SK-N-SH (cell line): ENCODE measurements around the gene TFEB. TPM values are rescaled to one million over a fixed set of nuclear protein-coding genes. Genes with fewer than 3 reads are reported as not detected.

Experiments used
- CTCF ChIA-PET: fragments of 300-600, 350-600 bp; formaldehyde crosslinking; extraction: SDS; loops from one replicate; lab custom pipeline; 2021; lab: Yijun Ruan, JAX
- POLR2A ChIA-PET: fragments of 350-600 bp; sonication (Branson Sonifier 250); formaldehyde crosslinking; extraction: SDS; loops from one replicate; lab custom pipeline; 2020; ENCODE audit warnings: antibody characterized with exemption, inconsistent platforms; lab: Yijun Ruan, JAX
- DNase-seq: peaks from one replicate; pipeline ENCODE4 v3.0.0; 2012
- H2AFZ ChIP-seq: fragments of 200-600 bp; sonication (generic); 2 replicates; pipeline ENCODE4 v1.8.1; 2016; ENCODE audit warnings: antibody characterized with exemption, mild to moderate bottlenecking, low read depth
- H3F3A ChIP-seq: fragments of 200-600 bp; sonication (generic); replicated peaks from 2 replicates; pipeline ENCODE3; 2016; ENCODE audit warnings: antibody characterized with exemption, mild to moderate bottlenecking; ENCODE audit not compliant: insufficient read depth
- H3K27ac ChIP-seq, 2 experiments: fragments of 200-500 bp in 1 of 2; fragments of 200-600 bp in 1 of 2; sonication (Bioruptor generic) in 1 of 2; sonication (generic), shearing (Covaris generic) in 1 of 2; 2 replicates each; pipeline versions ENCODE4 v1.5.1 to v1.6.1; 2014 to 2016; ENCODE audit warnings: low read depth in 2 of 2, inconsistent platforms in 1 of 2, low read length in 1 of 2, mild to moderate bottlenecking in 1 of 2, mixed read lengths in 1 of 2
- H3K27me3 ChIP-seq: fragments of 200-600 bp; sonication (generic), shearing (Covaris generic); 2 replicates; pipeline ENCODE4 v1.6.1; 2016; ENCODE audit warnings: mixed run types; ENCODE audit not compliant: insufficient read depth
- H3K36me3 ChIP-seq, 2 experiments: fragments of 200-500 bp in 1 of 2; fragments of 200-600 bp in 1 of 2; sonication (Bioruptor generic) in 1 of 2; sonication (generic) in 1 of 2; replicated peaks in 1 of 2; 2 replicates each; pipeline versions ENCODE3 to v1.5.1; 2014 to 2016; ENCODE audit warnings: low read length in 1 of 2, mild to moderate bottlenecking in 1 of 2; ENCODE audit not compliant: insufficient read depth in 2 of 2, control insufficient read depth in 1 of 2
- H3K4me1 ChIP-seq, 2 experiments: fragments of 200-500 bp in 1 of 2; fragments of 200-600 bp in 1 of 2; sonication (Bioruptor generic) in 1 of 2; sonication (generic), shearing (Covaris generic) in 1 of 2; 2 replicates each; pipeline versions ENCODE4 v1.5.1 to v1.6.1; 2014 to 2016; ENCODE audit warnings: low read depth in 1 of 2, low read length in 1 of 2, mixed run types in 1 of 2; ENCODE audit not compliant: insufficient read depth in 2 of 2, control insufficient read depth in 1 of 2
- H3K4me2 ChIP-seq: fragments of 200-600 bp; sonication (generic), shearing (Covaris generic); 2 replicates; pipeline ENCODE4 v1.6.1; 2017; ENCODE audit warnings: mixed run types
- H3K4me3 ChIP-seq, 2 experiments: fragments of 200-500 bp in 1 of 2; fragments of 200-600 bp in 1 of 2; sonication (Bioruptor generic) in 1 of 2; sonication (generic), shearing (Covaris generic) in 1 of 2; 2 replicates each; pipeline versions ENCODE4 v1.5.1 to v1.8.1; 2014 to 2016; ENCODE audit warnings: low read depth in 2 of 2, inconsistent platforms in 1 of 2, low read length in 1 of 2, mild to moderate bottlenecking in 1 of 2, mixed read lengths in 1 of 2, moderate library complexity in 1 of 2
- H3K79me2 ChIP-seq: fragments of 200-600 bp; sonication (generic); 2 replicates; pipeline ENCODE4 v1.8.1; 2017; ENCODE audit warnings: mild to moderate bottlenecking; ENCODE audit not compliant: insufficient read depth
- H3K9ac ChIP-seq: fragments of 200-600 bp; sonication (generic); 2 replicates; pipeline ENCODE4 v1.6.1; 2017; ENCODE audit warnings: mixed run types
- H3K9me2 ChIP-seq: fragments of 200-600 bp; sonication (generic); 2 replicates; pipeline ENCODE4 v1.6.1; 2017; ENCODE audit warnings: mixed run types
- H3K9me3 ChIP-seq: fragments of 200-600 bp; sonication (generic); 2 replicates; pipeline ENCODE4 v1.6.1; 2017; ENCODE audit warnings: mixed run types, mild to moderate bottlenecking, moderate library complexity
- H4K20me1 ChIP-seq: fragments of 200-600 bp; sonication (generic); 2 replicates; pipeline ENCODE4 v1.6.1; 2017; ENCODE audit warnings: mild to moderate bottlenecking, mixed run types; ENCODE audit not compliant: insufficient read depth
- EZH2phosphoT487 ChIP-seq: fragments of 200-600 bp; sonication (generic); IDR thresholded peaks from 2 replicates; pipeline ENCODE4 v1.6.1; 2017; ENCODE audit warnings: low read depth, mixed run types, mild to moderate bottlenecking, antibody characterized with exemption, moderate library complexity, borderline replicate concordance
- FOSL2 ChIP-seq: IDR thresholded peaks from 2 replicates; pipeline ENCODE4 v1.4.0; 2012; ENCODE audit warnings: low read depth, mild to moderate bottlenecking, moderate library complexity, borderline replicate concordance
- MEF2A ChIP-seq: IDR thresholded peaks from 2 replicates; pipeline ENCODE4 v1.4.0; 2012; ENCODE audit warnings: low read depth, borderline replicate concordance
- MXI1 ChIP-seq: IDR thresholded peaks from 2 replicates; pipeline ENCODE4 v1.6.1; 2012; ENCODE audit warnings: mild to moderate bottlenecking, low read depth, low read length, improper control_type of control experiment
- NRF1 ChIP-seq: IDR thresholded peaks from 2 replicates; pipeline ENCODE4 v1.6.1; 2012; ENCODE audit warnings: low read depth, mild to moderate bottlenecking, low read length
- POLR2AphosphoS5 ChIP-seq: IDR thresholded peaks from 2 replicates; pipeline ENCODE4 v1.6.1; 2012; ENCODE audit warnings: low read depth, low read length
- RAD21 ChIP-seq: IDR thresholded peaks from 2 replicates; pipeline ENCODE4 v1.6.1; 2012; ENCODE audit warnings: mild to moderate bottlenecking, low read length
- RCOR1 ChIP-seq: fragments of 150-350 bp; IDR thresholded peaks from 2 replicates; pipeline ENCODE4 v1.6.1; 2017; ENCODE audit warnings: antibody characterized with exemption, low read length
- SMC3 ChIP-seq: IDR thresholded peaks from 2 replicates; pipeline ENCODE4 v1.6.1; 2012; ENCODE audit warnings: low read depth, low read length, improper control_type of control experiment
- TAF1 ChIP-seq: IDR thresholded peaks from 2 replicates; pipeline ENCODE4 v1.6.1; 2012; ENCODE audit warnings: low read depth, mild to moderate bottlenecking, low read length, moderate library complexity, borderline replicate concordance
- WGBS: methylation state at CpG from one replicate; pipeline ENCODE4 v1.1.6; 2017; ENCODE audit warnings: low lambda C conversion rate; 5-methylcytosine and 5-hydroxymethylcytosine counted together
- polyA plus RNA-seq, 3 experiments: library from polyadenylated mRNA; depleted of rRNA; stranded (reverse); fragments of >200 nt; gene quantifications; 2 replicates each; pipeline ENCODE4 v1.2.3, GENCODE V29; 2012
- TF ChIP-seq, protein P1 (sequence below): IDR thresholded peaks from 2 replicates; pipeline ENCODE4 v1.6.1; 2012; ENCODE audit warnings: mild to moderate bottlenecking, low read depth, low read length, moderate library complexity
- TF ChIP-seq, protein P2 (sequence below): fragments of 200-600 bp; sonication (generic); IDR thresholded peaks from 2 replicates; pipeline ENCODE4 v1.6.1; 2017; ENCODE audit warnings: antibody characterized with exemption, mild to moderate bottlenecking, moderate library complexity
- TF ChIP-seq, protein P3 (sequence below): IDR thresholded peaks from 2 replicates; pipeline ENCODE4 v1.4.0; 2012; ENCODE audit warnings: low read depth, borderline replicate concordance

Gene TFEB
- polyA plus RNA-seq, 1 of the 3 experiments (the other 2 are of a cell fraction) = 6.2 TPM

DNA sequence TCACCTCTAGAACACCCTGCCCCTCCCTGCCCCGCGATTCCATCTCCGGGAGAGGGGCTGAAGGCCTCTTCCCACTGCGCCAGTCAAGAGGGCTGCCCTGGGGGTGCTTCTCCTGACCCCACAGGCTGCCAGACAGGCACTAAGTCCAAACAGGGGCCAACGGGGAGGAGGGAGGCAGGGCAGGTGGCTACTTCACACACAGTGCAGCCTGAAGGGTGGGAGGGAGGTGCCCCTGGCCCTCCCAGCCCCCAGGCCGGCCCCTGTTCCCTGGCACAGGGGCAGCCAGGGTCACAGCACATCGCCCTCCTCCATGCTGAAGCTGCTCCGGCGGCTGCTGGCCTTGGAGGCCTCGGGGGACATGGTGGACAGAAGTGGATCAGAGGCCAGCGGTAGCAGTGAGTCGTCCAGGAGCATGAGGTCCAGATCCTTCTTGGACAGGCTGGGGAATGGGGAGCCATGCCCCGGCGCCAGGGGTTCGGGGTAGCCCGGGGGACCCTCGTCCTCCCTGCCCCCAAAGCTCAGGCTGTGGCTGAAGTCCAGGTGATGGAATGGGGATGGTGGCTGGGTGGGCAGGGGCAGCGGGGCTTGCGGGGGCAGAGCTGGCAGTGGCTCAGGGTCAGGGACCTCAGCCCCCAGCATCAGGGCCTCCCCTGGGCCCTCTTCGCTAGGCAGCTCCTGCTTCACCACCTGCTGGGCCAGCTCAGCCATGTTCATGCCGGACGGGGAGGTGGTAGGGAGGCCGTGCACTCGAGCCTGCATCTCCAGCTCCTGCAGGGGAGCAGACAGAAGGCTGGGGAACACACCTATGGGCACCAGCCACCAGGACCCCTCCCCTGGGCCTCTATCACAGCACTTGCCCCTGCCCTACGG is 50.9 kb downstream of the TFEB start:
- Histone ChIP-seq H3K79me2 (no peaks in the 10 kb centered on the region), H3K4me2 (no peak overlapping the region), H3K36me3 (peaks cover 0 to 4% of the 10 kb centered on the region in 2 experiments), H2AFZ (no peak overlapping the region), H3K27me3 (no peaks in the 10 kb centered on the region), H3K27ac (no peak overlapping the region), H3K9me3 (no peaks in the 10 kb centered on the region), H3K4me3 (no peak overlapping the region), H3K4me1 (peaks cover 11 to 20% of the 10 kb centered on the region in 2 experiments; a peak in 3 of 4 replicates), H3K9ac (no peak overlapping the region), H4K20me1 (no peaks in the 10 kb centered on the region), H3F3A (peaks cover 3% of the 10 kb centered on the region), H3K9me2 (no peaks in the 10 kb centered on the region)
- CTCF ChIA-PET = interaction anchor here (0.5 to 19.4 kb wide), 40 partner anchors 10 to 351 kb away, joined by 3 to 504 read pairs (median 6); partner anchors contain the start of gene TOMM6
- POLR2A ChIA-PET = no interaction called here
- DNase-seq = no peak
- no peak for TF ChIP-seq RCOR1
- TF ChIP-seq FOSL2 = no peak
- TF ChIP-seq TAF1 = no peak
- TF ChIP-seq, protein P1, sequence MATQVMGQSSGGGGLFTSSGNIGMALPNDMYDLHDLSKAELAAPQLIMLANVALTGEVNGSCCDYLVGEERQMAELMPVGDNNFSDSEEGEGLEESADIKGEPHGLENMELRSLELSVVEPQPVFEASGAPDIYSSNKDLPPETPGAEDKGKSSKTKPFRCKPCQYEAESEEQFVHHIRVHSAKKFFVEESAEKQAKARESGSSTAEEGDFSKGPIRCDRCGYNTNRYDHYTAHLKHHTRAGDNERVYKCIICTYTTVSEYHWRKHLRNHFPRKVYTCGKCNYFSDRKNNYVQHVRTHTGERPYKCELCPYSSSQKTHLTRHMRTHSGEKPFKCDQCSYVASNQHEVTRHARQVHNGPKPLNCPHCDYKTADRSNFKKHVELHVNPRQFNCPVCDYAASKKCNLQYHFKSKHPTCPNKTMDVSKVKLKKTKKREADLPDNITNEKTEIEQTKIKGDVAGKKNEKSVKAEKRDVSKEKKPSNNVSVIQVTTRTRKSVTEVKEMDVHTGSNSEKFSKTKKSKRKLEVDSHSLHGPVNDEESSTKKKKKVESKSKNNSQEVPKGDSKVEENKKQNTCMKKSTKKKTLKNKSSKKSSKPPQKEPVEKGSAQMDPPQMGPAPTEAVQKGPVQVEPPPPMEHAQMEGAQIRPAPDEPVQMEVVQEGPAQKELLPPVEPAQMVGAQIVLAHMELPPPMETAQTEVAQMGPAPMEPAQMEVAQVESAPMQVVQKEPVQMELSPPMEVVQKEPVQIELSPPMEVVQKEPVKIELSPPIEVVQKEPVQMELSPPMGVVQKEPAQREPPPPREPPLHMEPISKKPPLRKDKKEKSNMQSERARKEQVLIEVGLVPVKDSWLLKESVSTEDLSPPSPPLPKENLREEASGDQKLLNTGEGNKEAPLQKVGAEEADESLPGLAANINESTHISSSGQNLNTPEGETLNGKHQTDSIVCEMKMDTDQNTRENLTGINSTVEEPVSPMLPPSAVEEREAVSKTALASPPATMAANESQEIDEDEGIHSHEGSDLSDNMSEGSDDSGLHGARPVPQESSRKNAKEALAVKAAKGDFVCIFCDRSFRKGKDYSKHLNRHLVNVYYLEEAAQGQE = no peak
- no peak for TF ChIP-seq EZH2phosphoT487
- TF ChIP-seq MEF2A = no peak
- TF ChIP-seq NRF1 = no peak
- TF ChIP-seq POLR2AphosphoS5 = no peak
- no peak for TF ChIP-seq MXI1
- WGBS = 88% methylated on average over 10 of the region's 25 CpGs

DNA sequence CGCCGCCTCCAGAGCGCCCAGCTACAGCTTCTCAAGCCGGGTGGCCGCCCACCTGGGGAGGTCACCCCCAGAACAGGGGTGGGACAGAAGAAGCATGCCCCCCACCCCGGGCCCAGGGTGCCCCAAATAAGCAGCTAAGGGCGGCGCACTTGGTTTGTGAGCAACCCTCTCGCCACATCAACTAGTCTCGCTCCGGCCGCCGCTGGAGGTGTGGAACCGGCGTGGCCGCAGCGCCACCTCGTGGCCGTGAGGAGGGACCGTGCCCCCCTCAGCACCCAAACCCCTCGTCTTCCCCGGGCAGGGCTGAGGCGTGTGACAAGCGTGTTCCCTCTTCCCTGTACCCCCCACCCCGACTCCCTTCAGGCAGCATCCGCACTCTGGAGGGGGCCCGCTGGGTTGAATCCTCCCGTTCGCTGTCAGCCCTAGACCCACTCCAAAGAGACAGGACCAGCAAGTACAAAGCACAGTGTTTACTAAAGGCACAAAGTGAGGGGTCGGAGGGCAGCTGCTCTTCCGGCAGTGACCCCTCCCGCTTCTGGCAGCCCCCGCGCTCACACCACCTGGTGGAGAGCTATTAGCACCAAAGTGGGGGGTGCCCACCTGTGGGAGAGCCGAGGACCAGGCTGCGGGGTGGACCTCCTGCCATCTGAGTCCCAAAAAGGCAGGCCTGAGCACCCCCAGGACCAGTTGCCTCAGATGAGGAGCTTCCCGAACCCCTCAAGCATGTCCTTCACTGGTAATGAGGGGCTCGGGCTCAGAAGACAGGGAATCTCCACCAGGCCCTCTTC is 51.7 kb downstream of the TFEB start:
- TF ChIP-seq RAD21 (peak; percentile 91), SMC3 (peak; percentile 94)
- TF ChIP-seq, protein P2, sequence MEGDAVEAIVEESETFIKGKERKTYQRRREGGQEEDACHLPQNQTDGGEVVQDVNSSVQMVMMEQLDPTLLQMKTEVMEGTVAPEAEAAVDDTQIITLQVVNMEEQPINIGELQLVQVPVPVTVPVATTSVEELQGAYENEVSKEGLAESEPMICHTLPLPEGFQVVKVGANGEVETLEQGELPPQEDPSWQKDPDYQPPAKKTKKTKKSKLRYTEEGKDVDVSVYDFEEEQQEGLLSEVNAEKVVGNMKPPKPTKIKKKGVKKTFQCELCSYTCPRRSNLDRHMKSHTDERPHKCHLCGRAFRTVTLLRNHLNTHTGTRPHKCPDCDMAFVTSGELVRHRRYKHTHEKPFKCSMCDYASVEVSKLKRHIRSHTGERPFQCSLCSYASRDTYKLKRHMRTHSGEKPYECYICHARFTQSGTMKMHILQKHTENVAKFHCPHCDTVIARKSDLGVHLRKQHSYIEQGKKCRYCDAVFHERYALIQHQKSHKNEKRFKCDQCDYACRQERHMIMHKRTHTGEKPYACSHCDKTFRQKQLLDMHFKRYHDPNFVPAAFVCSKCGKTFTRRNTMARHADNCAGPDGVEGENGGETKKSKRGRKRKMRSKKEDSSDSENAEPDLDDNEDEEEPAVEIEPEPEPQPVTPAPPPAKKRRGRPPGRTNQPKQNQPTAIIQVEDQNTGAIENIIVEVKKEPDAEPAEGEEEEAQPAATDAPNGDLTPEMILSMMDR = peak; percentile 89
- TF ChIP-seq, protein P3, sequence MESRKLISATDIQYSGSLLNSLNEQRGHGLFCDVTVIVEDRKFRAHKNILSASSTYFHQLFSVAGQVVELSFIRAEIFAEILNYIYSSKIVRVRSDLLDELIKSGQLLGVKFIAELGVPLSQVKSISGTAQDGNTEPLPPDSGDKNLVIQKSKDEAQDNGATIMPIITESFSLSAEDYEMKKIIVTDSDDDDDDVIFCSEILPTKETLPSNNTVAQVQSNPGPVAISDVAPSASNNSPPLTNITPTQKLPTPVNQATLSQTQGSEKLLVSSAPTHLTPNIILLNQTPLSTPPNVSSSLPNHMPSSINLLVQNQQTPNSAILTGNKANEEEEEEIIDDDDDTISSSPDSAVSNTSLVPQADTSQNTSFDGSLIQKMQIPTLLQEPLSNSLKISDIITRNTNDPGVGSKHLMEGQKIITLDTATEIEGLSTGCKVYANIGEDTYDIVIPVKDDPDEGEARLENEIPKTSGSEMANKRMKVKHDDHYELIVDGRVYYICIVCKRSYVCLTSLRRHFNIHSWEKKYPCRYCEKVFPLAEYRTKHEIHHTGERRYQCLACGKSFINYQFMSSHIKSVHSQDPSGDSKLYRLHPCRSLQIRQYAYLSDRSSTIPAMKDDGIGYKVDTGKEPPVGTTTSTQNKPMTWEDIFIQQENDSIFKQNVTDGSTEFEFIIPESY = no peak
- TF ChIP-seq, all 33 proteins: peak for 3
- H3K27ac ChIP-seq = no peak overlapping the region
- peak overlapping the region in 1 of 2 experiments; percentile 35; a peak in 1 of 4 replicates for H3K4me3 ChIP-seq
- WGBS = 39% methylated on average over 9 of the region's 38 CpGs
- H3K9me2 ChIP-seq = no peaks in the 10 kb centered on the region
- no peaks in the 10 kb centered on the region for H3K79me2 ChIP-seq
- H3K9ac ChIP-seq = no peak overlapping the region
- no peaks in the 10 kb centered on the region for H3K9me3 ChIP-seq
- H2AFZ ChIP-seq = no peak overlapping the region
- peak; percentile 96 for DNase-seq
- ChIA-PET CTCF (interaction anchor here (0.6 to 19.4 kb wide), 84 partner anchors 9 to 350 kb away, joined by 3 to 504 read pairs (median 4); partner anchors contain the start of genes FOXP4 and TOMM6), POLR2A (interaction anchor here (0.6 kb wide), 1 partner anchor 79 kb away, joined by 3 read pairs; no protein-coding TSS in a partner anchor)
- H3F3A ChIP-seq = peaks cover 3% of the 10 kb centered on the region
- no peak overlapping the region for H3K4me2 ChIP-seq
- peaks cover 0 to 4% of the 10 kb centered on the region in 2 experiments for H3K36me3 ChIP-seq
- no peaks in the 10 kb centered on the region for H4K20me1 ChIP-seq
- H3K27me3 ChIP-seq = no peaks in the 10 kb centered on the region
- peaks cover 11 to 14% of the 10 kb centered on the region in 2 experiments; a peak in 3 of 4 replicates for H3K4me1 ChIP-seq
